GM10266 (cell line): Measurements from ENCODE around the gene TEF.

Experiments used
- DNase-seq: peaks from one replicate; pipeline ENCODE4 v3.0.0; 2012; ENCODE audit errors: extremely low spot score
- CTCF ChIP-seq: IDR thresholded peaks from 2 replicates; pipeline ENCODE4 v1.5.1; 2012; ENCODE audit warnings: mild to moderate bottlenecking, low read depth; ENCODE audit not compliant: control insufficient read depth, insufficient read depth; ENCODE audit errors: missing control alignments

TEF gene

GRCh38 chr22:41381329-41382097 lies at the start of gene TEF:
TEF (plus strand) TSS chr22:41381942; CDS start chr22:41382045, 103 bp downstream.
- peak; percentile 99 for DNase-seq
- no peak for TF ChIP-seq CTCF

- DNase-seq = no peak
- no peak for TF ChIP-seq CTCF
Observed at GRCh38 chr22:41332217-41332939, 49.4 kb upstream of the TEF start.

- TF ChIP-seq CTCF = no peak
- no peak for DNase-seq
Observed at GRCh38 chr22:41333806-41334205, 47.9 kb upstream of the TEF start.

- no peak for TF ChIP-seq CTCF
- DNase-seq = no peak
Observed at GRCh38 chr22:41334215-41334614, 47.5 kb upstream of the TEF start.

- no peak for TF ChIP-seq CTCF
- no peak for DNase-seq
Observed at GRCh38 chr22:41334951-41335635, 46.6 kb upstream of the TEF start.

- no peak for TF ChIP-seq CTCF
Observed at GRCh38 chr22:41338614-41339212, 43.0 kb upstream of the TEF start.

More at GRCh38 chr22:41338614-41339212, 43.0 kb upstream of the TEF start:
- DNase-seq = no peak
